Calu3 (cell line): ENCODE measurements around the gene TMEM151B. TPM values are rescaled to one million over a fixed set of nuclear protein-coding genes. Genes with fewer than 3 reads are reported as not detected.
"Not testable (repeated sequence)": the region's sequence is repeated elsewhere in the genome, so short reads cannot be mapped to it uniquely, and the experiment has no call there.

Experiments
- BruUV-seq: library from RNA; stranded (reverse); fragments of 400-500 nt; replicated peaks from 2 replicates; lab custom pipeline; 2021; lab: Mats Ljungman, UMichigan
- CTCF ChIA-PET: fragments of 300-600 bp; sonication (Branson Sonifier 250); formaldehyde crosslinking; loops from one replicate; lab custom pipeline; 2022; ENCODE audit warnings: antibody characterized with exemption; lab: Charles Lee
- DNase-seq: peaks from one replicate; pipeline ENCODE4 v3.0.0; 2022
- H3K27ac Mint-ChIP-seq: one replicate; pipeline ENCODE4 v1.8.0; 2022; ENCODE audit warnings: mixed read lengths; ENCODE audit not compliant: unreplicated experiment
- H3K27me3 Mint-ChIP-seq: one replicate; pipeline ENCODE4 v1.8.0; 2022; ENCODE audit warnings: mixed read lengths; ENCODE audit not compliant: unreplicated experiment
- H3K36me3 Mint-ChIP-seq: one replicate; pipeline ENCODE4 v1.8.0; 2022; ENCODE audit warnings: mild to moderate bottlenecking, moderate library complexity, mixed read lengths; ENCODE audit not compliant: insufficient read depth, unreplicated experiment
- H3K4me1 Mint-ChIP-seq: one replicate; pipeline ENCODE4 v1.8.0; 2022; ENCODE audit warnings: mild to moderate bottlenecking, low read depth, mixed read lengths; ENCODE audit not compliant: unreplicated experiment
- H3K4me3 Mint-ChIP-seq: one replicate; pipeline ENCODE4 v1.8.0; 2022; ENCODE audit warnings: mild to moderate bottlenecking, low read depth, moderate library complexity, mixed read lengths; ENCODE audit not compliant: unreplicated experiment
- H3K9me3 Mint-ChIP-seq: one replicate; pipeline ENCODE4 v1.8.0; 2022; ENCODE audit warnings: low read depth, mixed read lengths; ENCODE audit not compliant: unreplicated experiment
- CTCF ChIP-seq: fragments of 200-600 bp; IDR thresholded peaks from one replicate; pipeline ENCODE4 v1.8.0; 2022; ENCODE audit warnings: antibody characterized with exemption; ENCODE audit not compliant: unreplicated experiment
- intact Hi-C: fragments of 100-400 bp; cut with micrococcal nuclease; formaldehyde crosslinking; loops from one replicate; pipeline ENCODE4 v1.10.0; 2022; ENCODE audit not compliant: unreplicated experiment
- total RNA-seq: library from RNA; stranded (reverse); gene quantifications from 2 replicates; pipeline ENCODE4 v1.2.3, GENCODE V29; 2022

Gene TMEM151B
- total RNA-seq, 1 experiment from 2014 or later, result not detected

GRCh38 chr6:44316481-44316880 lies 46.2 kb downstream of the TMEM151B start:
- no TSS peak for BruUV-seq
- intact Hi-C loops, result no loop called here
- CTCF ChIA-PET, result no interaction called here
- Mint-ChIP-seq H3K36me3 (peaks cover 15% of the 10 kb centered on the region), H3K4me1 (peaks cover 10% of the 10 kb centered on the region), H3K4me3 (no peak overlapping the region), H3K27ac (no peak overlapping the region), H3K9me3 (no peaks in the 10 kb centered on the region), H3K27me3 (peaks cover 70% of the 10 kb centered on the region)
- TF ChIP-seq CTCF, result no peak
- no peak for DNase-seq

- not testable (repeated sequence) for BruUV-seq
Measured at GRCh38 chr6:44317136-44317631, 46.9 kb downstream of the TMEM151B start.

GRCh38 chr6:44321210-44321609 lies 51.0 kb downstream of the TMEM151B start:
- CTCF ChIA-PET, result interaction anchor here (0.6 to 0.7 kb wide), 2 partner anchors 191 to 668 kb away, joined by 5 to 7 read pairs; no protein-coding TSS in a partner anchor
- peaks cover 85% of the 10 kb centered on the region for H3K27me3 Mint-ChIP-seq
- no TSS peak for BruUV-seq
- H3K36me3 Mint-ChIP-seq, result no peaks in the 10 kb centered on the region
- TF ChIP-seq CTCF, result no peak
- no peak for DNase-seq
- H3K4me1 Mint-ChIP-seq, result no peaks in the 10 kb centered on the region
- H3K27ac Mint-ChIP-seq, result no peak overlapping the region
- intact Hi-C loops, result no loop called here
- no peak overlapping the region for H3K4me3 Mint-ChIP-seq
- H3K9me3 Mint-ChIP-seq, result no peaks in the 10 kb centered on the region

More at GRCh38 chr6:44317136-44317631, 46.9 kb downstream of the TMEM151B start:
- H3K27ac Mint-ChIP-seq, CTCF ChIA-PET, intact Hi-C loops, H3K4me3 Mint-ChIP-seq, H3K9me3 Mint-ChIP-seq, H3K4me1 Mint-ChIP-seq, DNase-seq: not testable (repeated sequence)
- Mint-ChIP-seq H3K36me3 (peaks cover 13% of the 10 kb centered on the region), H3K27me3 (peaks cover 72% of the 10 kb centered on the region)

GRCh38 chr6:44327096-44327495 lies 56.8 kb downstream of the TMEM151B start:
- Mint-ChIP-seq H3K36me3 (no peaks in the 10 kb centered on the region), H3K27ac (no peak overlapping the region), H3K4me3 (no peak overlapping the region), H3K4me1 (no peaks in the 10 kb centered on the region), H3K9me3 (no peaks in the 10 kb centered on the region), H3K27me3 (peaks cover 89% of the 10 kb centered on the region)
- intact Hi-C loops, result no loop called here
- no peak for TF ChIP-seq CTCF
- CTCF ChIA-PET, result interaction anchor here (0.6 to 1.0 kb wide), 2 partner anchors 14 to 242 kb away, joined by 3 to 5 read pairs; partner anchors contain the start of gene AARS2
- no peak for DNase-seq
- no TSS peak for BruUV-seq

- Mint-ChIP-seq H3K27ac (no peak overlapping the region), H3K4me1 (no peaks in the 10 kb centered on the region), H3K4me3 (no peak overlapping the region), H3K9me3 (no peaks in the 10 kb centered on the region), H3K27me3 (peaks cover 89% of the 10 kb centered on the region), H3K36me3 (no peaks in the 10 kb centered on the region)
- CTCF ChIA-PET, result interaction anchor here (1.0 kb wide), 1 partner anchor 15 kb away, joined by 5 read pairs; the partner anchor contains the start of gene AARS2
- intact Hi-C loops, result no loop called here
- no TSS peak for BruUV-seq
- TF ChIP-seq CTCF, result no peak
- no peak for DNase-seq
Measured at GRCh38 chr6:44327760-44328159, 57.5 kb downstream of the TMEM151B start.

GRCh38 chr6:44328203-44328602 lies 58.0 kb downstream of the TMEM151B start:
- CTCF ChIA-PET, intact Hi-C loops, H3K4me1 Mint-ChIP-seq, H3K9me3 Mint-ChIP-seq, H3K36me3 Mint-ChIP-seq, H3K27ac Mint-ChIP-seq, DNase-seq, H3K4me3 Mint-ChIP-seq, BruUV-seq: not testable (repeated sequence)
- peaks cover 89% of the 10 kb centered on the region for H3K27me3 Mint-ChIP-seq
